ENCODE results near the gene ACER3. TPM values are rescaled to one million over a fixed set of nuclear protein-coding genes. Genes with fewer than 3 reads are reported as not detected.
"Not testable (repeated sequence)": the region's sequence is repeated elsewhere in the genome, so short reads cannot be mapped to it uniquely, and the experiment has no call there.

ACER3 gene
- total RNA-seq, 4 donors from 2014 or later: 1.1 to 3.4 (median 2.6) TPM

GRCh38 chr11:76955459-76956114 is 94.9 kb downstream of the ACER3 start:
- no peaks in the 10 kb centered on the region for H3K4me1 ChIP-seq
- H3K27me3 ChIP-seq: no peaks in the 10 kb centered on the region
- TF ChIP-seq CTCF (IDR thresholded peaks at IDR 0.05 in 4 of 5, conservative IDR thresholded peaks at IDR 0.05 in 1 of 5) (no peak), POLR2A (IDR thresholded peaks at IDR 0.05) (no peak)
- intact Hi-C loops (cut with DNase I; ENCODE audit: low total_unique reads) (no loop called here), in situ Hi-C loops (cut with MboI; ENCODE audit: low sequenced_read_pairs in 4 of 4) (no loop called here)
- no peak for DNase-seq
- no peak overlapping the region for H3K4me3 ChIP-seq
- H3K36me3 ChIP-seq: no peaks in the 10 kb centered on the region
- no peak overlapping the region for H3K27ac ChIP-seq
- no peaks in the 10 kb centered on the region for H3K9me3 ChIP-seq
- ATAC-seq: no peak

GRCh38 chr11:76962583-76963416 is 102.1 kb downstream of the ACER3 start:
- in situ Hi-C loops (cut with MboI; ENCODE audit: low sequenced_read_pairs in 4 of 4): no loop called here
- Histone ChIP-seq H3K36me3 (peaks cover 0 to 4% of the 10 kb centered on the region in 2 donors), H3K4me1 (no peaks in the 10 kb centered on the region), H3K27me3 (no peaks in the 10 kb centered on the region), H3K27ac (no peak overlapping the region), H3K4me3 (no peak overlapping the region), H3K9me3 (no peaks in the 10 kb centered on the region)
- DNase-seq: no peak
- ATAC-seq: no peak
- TF ChIP-seq POLR2A (IDR thresholded peaks at IDR 0.05) (no peak), CTCF (IDR thresholded peaks at IDR 0.05 in 4 of 5, conservative IDR thresholded peaks at IDR 0.05 in 1 of 5) (no peak)
- intact Hi-C loops (cut with DNase I; ENCODE audit: low total_unique reads): no loop called here

GRCh38 chr11:76963417-76964168 is 102.9 kb downstream of the ACER3 start:
- H3K27me3 ChIP-seq; H3K4me1 ChIP-seq; ATAC-seq; H3K9me3 ChIP-seq; H3K36me3 ChIP-seq; H3K27ac ChIP-seq; in situ Hi-C loops (cut with MboI; ENCODE audit: low sequenced_read_pairs in 4 of 4); DNase-seq; H3K4me3 ChIP-seq; intact Hi-C loops (cut with DNase I; ENCODE audit: low total_unique reads): not testable (repeated sequence)

GRCh38 chr11:76972051-76972450 is 111.3 kb downstream of the ACER3 start:
- no peak for ATAC-seq
- no peak overlapping the region for H3K4me3 ChIP-seq
- no peaks in the 10 kb centered on the region for H3K36me3 ChIP-seq
- no peaks in the 10 kb centered on the region for H3K27me3 ChIP-seq
- H3K27ac ChIP-seq: no peak overlapping the region
- H3K4me1 ChIP-seq: no peaks in the 10 kb centered on the region
- intact Hi-C loops (cut with DNase I; ENCODE audit: low total_unique reads): no loop called here
- TF ChIP-seq CTCF (IDR thresholded peaks at IDR 0.05 in 4 of 5, conservative IDR thresholded peaks at IDR 0.05 in 1 of 5) (no peak), POLR2A (IDR thresholded peaks at IDR 0.05) (no peak)
- no peaks in the 10 kb centered on the region for H3K9me3 ChIP-seq
- in situ Hi-C loops (cut with MboI; ENCODE audit: low sequenced_read_pairs in 4 of 4): no loop called here
- DNase-seq: no peak
